ENCODE measurements around the gene SDE2. TPM values are rescaled to one million over a fixed set of nuclear protein-coding genes. Genes with fewer than 3 reads are reported as not detected.

Gene SDE2
- polyA plus RNA-seq, 1 donor from 2014 or later = 18.6 TPM

GRCh38 chr1:226034482-226034881, 35.3 kb upstream of the SDE2 start:
- no peaks in the 10 kb centered on the region for H3K27me3 ChIP-seq (ENCODE audit: insufficient read depth, low read depth, low read length)
- no peak overlapping the region for H3K4me3 ChIP-seq (ENCODE audit: low read length)
- no peaks in the 10 kb centered on the region for H3K79me2 ChIP-seq (replicated peaks; ENCODE audit: insufficient read depth, low read length)
- no peaks in the 10 kb centered on the region for H3K36me3 ChIP-seq (ENCODE audit: insufficient read depth, low read length)
- no peak overlapping the region for H3K4me2 ChIP-seq (ENCODE audit: low read length)
- no peak overlapping the region for H3K9ac ChIP-seq (ENCODE audit: low read length)
- no peak overlapping the region for H2AFZ ChIP-seq (ENCODE audit: low read depth, low read length)
- H3K9me3 ChIP-seq (ENCODE audit: low read length) = no peaks in the 10 kb centered on the region
- TF ChIP-seq EZH2 (IDR thresholded peaks at IDR 0.05; ENCODE audit: borderline replicate concordance, insufficient read depth, low read length, poor library complexity, severe bottlenecking) (no peak), RAD21 (conservative IDR thresholded peaks at IDR 0.05) (no peak), MXI1 (conservative IDR thresholded peaks at IDR 0.05; ENCODE audit: poor library complexity, severe bottlenecking) (no peak), TAF1 (IDR thresholded peaks at IDR 0.05; ENCODE audit: low read depth) (no peak), POLR2AphosphoS5 (IDR thresholded peaks at IDR 0.05) (no peak), EP300 (conservative IDR thresholded peaks at IDR 0.05; ENCODE audit: poor library complexity, severe bottlenecking) (no peak), REST (IDR thresholded peaks at IDR 0.05; ENCODE audit: borderline replicate concordance) (no peak), SMC3 (conservative IDR thresholded peaks at IDR 0.05; ENCODE audit: poor library complexity) (no peak)
- TF ChIP-seq, protein P1, sequence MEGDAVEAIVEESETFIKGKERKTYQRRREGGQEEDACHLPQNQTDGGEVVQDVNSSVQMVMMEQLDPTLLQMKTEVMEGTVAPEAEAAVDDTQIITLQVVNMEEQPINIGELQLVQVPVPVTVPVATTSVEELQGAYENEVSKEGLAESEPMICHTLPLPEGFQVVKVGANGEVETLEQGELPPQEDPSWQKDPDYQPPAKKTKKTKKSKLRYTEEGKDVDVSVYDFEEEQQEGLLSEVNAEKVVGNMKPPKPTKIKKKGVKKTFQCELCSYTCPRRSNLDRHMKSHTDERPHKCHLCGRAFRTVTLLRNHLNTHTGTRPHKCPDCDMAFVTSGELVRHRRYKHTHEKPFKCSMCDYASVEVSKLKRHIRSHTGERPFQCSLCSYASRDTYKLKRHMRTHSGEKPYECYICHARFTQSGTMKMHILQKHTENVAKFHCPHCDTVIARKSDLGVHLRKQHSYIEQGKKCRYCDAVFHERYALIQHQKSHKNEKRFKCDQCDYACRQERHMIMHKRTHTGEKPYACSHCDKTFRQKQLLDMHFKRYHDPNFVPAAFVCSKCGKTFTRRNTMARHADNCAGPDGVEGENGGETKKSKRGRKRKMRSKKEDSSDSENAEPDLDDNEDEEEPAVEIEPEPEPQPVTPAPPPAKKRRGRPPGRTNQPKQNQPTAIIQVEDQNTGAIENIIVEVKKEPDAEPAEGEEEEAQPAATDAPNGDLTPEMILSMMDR (IDR thresholded peaks at IDR 0.05; ENCODE audit: poor library complexity, severe bottlenecking) = no peak
- no peaks in the 10 kb centered on the region for H3F3A ChIP-seq (ENCODE audit: insufficient read depth, low read length, poor library complexity, severe bottlenecking)
- H4K20me1 ChIP-seq (ENCODE audit: insufficient read depth) = no peaks in the 10 kb centered on the region
- H3K27ac ChIP-seq (ENCODE audit: low read length) = no peak overlapping the region
- no peaks in the 10 kb centered on the region for H3K9me2 ChIP-seq (ENCODE audit: insufficient read depth, low read length)

GRCh38 chr1:226033991-226034390, 34.8 kb upstream of the SDE2 start:
- Histone ChIP-seq H3K9me3 (ENCODE audit: low read length) (no peaks in the 10 kb centered on the region), H2AFZ (ENCODE audit: low read depth, low read length) (no peak overlapping the region), H4K20me1 (ENCODE audit: insufficient read depth) (no peaks in the 10 kb centered on the region), H3K9ac (ENCODE audit: low read length) (no peak overlapping the region), H3F3A (ENCODE audit: insufficient read depth, low read length, poor library complexity, severe bottlenecking) (no peaks in the 10 kb centered on the region), H3K4me2 (ENCODE audit: low read length) (no peak overlapping the region), H3K27me3 (ENCODE audit: insufficient read depth, low read depth, low read length) (no peaks in the 10 kb centered on the region), H3K4me3 (ENCODE audit: low read length) (no peak overlapping the region), H3K27ac (ENCODE audit: low read length) (no peak overlapping the region), H3K9me2 (ENCODE audit: insufficient read depth, low read length) (no peaks in the 10 kb centered on the region), H3K79me2 (replicated peaks; ENCODE audit: insufficient read depth, low read length) (no peaks in the 10 kb centered on the region), H3K36me3 (ENCODE audit: insufficient read depth, low read length) (no peaks in the 10 kb centered on the region)
- TF ChIP-seq TAF1 (IDR thresholded peaks at IDR 0.05; ENCODE audit: low read depth) = no peak

GRCh38 chr1:226033582-226033981, 34.4 kb upstream of the SDE2 start:
- Histone ChIP-seq H3K9me2 (ENCODE audit: insufficient read depth, low read length) (no peaks in the 10 kb centered on the region), H3K36me3 (ENCODE audit: insufficient read depth, low read length) (no peaks in the 10 kb centered on the region), H3K79me2 (replicated peaks; ENCODE audit: insufficient read depth, low read length) (no peaks in the 10 kb centered on the region), H3K27ac (ENCODE audit: low read length) (no peak overlapping the region), H3K4me3 (ENCODE audit: low read length) (no peak overlapping the region), H3K9ac (ENCODE audit: low read length) (no peak overlapping the region), H4K20me1 (ENCODE audit: insufficient read depth) (no peaks in the 10 kb centered on the region), H3K27me3 (ENCODE audit: insufficient read depth, low read depth, low read length) (no peaks in the 10 kb centered on the region), H3K4me2 (ENCODE audit: low read length) (no peak overlapping the region), H2AFZ (ENCODE audit: low read depth, low read length) (no peak overlapping the region), H3F3A (ENCODE audit: insufficient read depth, low read length, poor library complexity, severe bottlenecking) (no peaks in the 10 kb centered on the region), H3K9me3 (ENCODE audit: low read length) (no peaks in the 10 kb centered on the region)
- TF ChIP-seq EP300 (conservative IDR thresholded peaks at IDR 0.05; ENCODE audit: poor library complexity, severe bottlenecking) = no peak
- TF ChIP-seq, protein P1 (IDR thresholded peaks at IDR 0.05; ENCODE audit: poor library complexity, severe bottlenecking) = no peak
- no peak for TF ChIP-seq RAD21 (conservative IDR thresholded peaks at IDR 0.05)
- TF ChIP-seq SMC3 (conservative IDR thresholded peaks at IDR 0.05; ENCODE audit: poor library complexity) = no peak
- no peak for TF ChIP-seq EZH2 (IDR thresholded peaks at IDR 0.05; ENCODE audit: borderline replicate concordance, insufficient read depth, low read length, poor library complexity, severe bottlenecking)
- TF ChIP-seq MXI1 (conservative IDR thresholded peaks at IDR 0.05; ENCODE audit: poor library complexity, severe bottlenecking) = no peak
- no peak for TF ChIP-seq REST (IDR thresholded peaks at IDR 0.05; ENCODE audit: borderline replicate concordance)
- TF ChIP-seq POLR2AphosphoS5 (IDR thresholded peaks at IDR 0.05) = no peak
- no peak for TF ChIP-seq TAF1 (IDR thresholded peaks at IDR 0.05; ENCODE audit: low read depth)
